SH-SY5Y (cell line): ENCODE results near the gene PYCR2.

Experiments
- GATA2 ChIP-seq: IDR thresholded peaks from 2 replicates; pipeline ENCODE4 v1.6.1; 2011; ENCODE audit warnings: mild to moderate bottlenecking, low read depth, low read length
- GATA3 ChIP-seq: IDR thresholded peaks from 2 replicates; pipeline ENCODE4 v1.6.1; 2011; ENCODE audit warnings: low read depth, mild to moderate bottlenecking, low read length, moderate library complexity

- TF ChIP-seq GATA2, result no peak
- TF ChIP-seq GATA3, result no peak
These were observed 37.8 kb upstream of the PYCR2 start for GRCh38 chr1:225961659-225962439.
